ENCODE measurements around the gene DIPK1B. TPM values are rescaled to one million over a fixed set of nuclear protein-coding genes. Genes with fewer than 3 reads are reported as not detected.
A peak's percentile ranks its signal among the peaks of the same experiment; 100 is the strongest.

The DIPK1B gene
- total RNA-seq, 3 donors from 2014 or later, result 4.8 to 8.2 (median 5.6) TPM

- Histone ChIP-seq H3K27me3 (no peaks in the 10 kb centered on the region), H3K4me3 (no peak overlapping the region), H3K4me1 (no peaks in the 10 kb centered on the region), H3K27ac (no peak overlapping the region), H3K36me3 (peaks cover 13% of the 10 kb centered on the region), H3K9me3 (no peaks in the 10 kb centered on the region)
- intact Hi-C loops (cut with DNase I; ENCODE audit: low total_unique reads), result no loop called here
- DNase-seq (ENCODE audit: low spot score in 2 of 2), result no peak
- TF ChIP-seq POLR2A (IDR thresholded peaks at IDR 0.05) (no peak), CTCF (IDR thresholded peaks at IDR 0.05) (no peak), POLR2AphosphoS5 (IDR thresholded peaks at IDR 0.05) (no peak)
Observed at GRCh38 chr9:136719195-136719880, 7.0 kb downstream of the DIPK1B start.

GRCh38 chr9:136720251-136720897 lies 8.0 kb downstream of the DIPK1B start:
- Histone ChIP-seq H3K4me1 (no peaks in the 10 kb centered on the region), H3K9me3 (no peaks in the 10 kb centered on the region), H3K4me3 (no peak overlapping the region), H3K27ac (peak overlapping the region in 1 of 2 donors; percentile 43), H3K27me3 (no peaks in the 10 kb centered on the region), H3K36me3 (peaks cover 13% of the 10 kb centered on the region)
- intact Hi-C loops (cut with DNase I; ENCODE audit: low total_unique reads), result no loop called here
- DNase-seq (ENCODE audit: low spot score in 2 of 2), result no peak
- TF ChIP-seq CTCF (IDR thresholded peaks at IDR 0.05), result no peak
- no peak for TF ChIP-seq POLR2A (IDR thresholded peaks at IDR 0.05)
- no peak for TF ChIP-seq POLR2AphosphoS5 (IDR thresholded peaks at IDR 0.05)

- Histone ChIP-seq H3K9me3 (no peaks in the 10 kb centered on the region), H3K27me3 (no peaks in the 10 kb centered on the region), H3K4me3 (no peak overlapping the region), H3K4me1 (peaks cover 0 to 3% of the 10 kb centered on the region in 2 donors), H3K27ac (peak overlapping the region in 1 of 2 donors; percentile 43), H3K36me3 (peaks cover 13% of the 10 kb centered on the region)
- intact Hi-C loops (cut with DNase I; ENCODE audit: low total_unique reads), result no loop called here
- no peak for DNase-seq (ENCODE audit: low spot score in 2 of 2)
- TF ChIP-seq POLR2A (IDR thresholded peaks at IDR 0.05), result no peak
- TF ChIP-seq POLR2AphosphoS5 (IDR thresholded peaks at IDR 0.05), result no peak
- no peak for TF ChIP-seq CTCF (IDR thresholded peaks at IDR 0.05)
Observed at GRCh38 chr9:136720898-136721338, 8.5 kb downstream of the DIPK1B start.

GRCh38 chr9:136721339-136722092 lies 9.1 kb downstream of the DIPK1B start:
- intact Hi-C loops (cut with DNase I; ENCODE audit: low total_unique reads), result no loop called here
- H3K4me3 ChIP-seq, result no peak overlapping the region
- DNase-seq (ENCODE audit: low spot score in 2 of 2), result no peak
- peak overlapping the region in 1 of 2 donors; percentile 4 for H3K27ac ChIP-seq
- peaks cover 0 to 8% of the 10 kb centered on the region in 2 donors for H3K4me1 ChIP-seq
- peaks cover 13% of the 10 kb centered on the region for H3K36me3 ChIP-seq
- H3K27me3 ChIP-seq, result no peaks in the 10 kb centered on the region
- TF ChIP-seq POLR2AphosphoS5 (IDR thresholded peaks at IDR 0.05), result peak in 1 of 3 donors; percentile 27
- TF ChIP-seq CTCF (IDR thresholded peaks at IDR 0.05), result no peak
- H3K9me3 ChIP-seq, result no peaks in the 10 kb centered on the region
